GM21515 (cell line): ENCODE data around the gene LRRC52.

Experiments used
- ATAC-seq: cut with Tn5 transposase; IDR thresholded peaks from one replicate; pipeline ENCODE4 v1.9.1; 2021; ENCODE audit not compliant: unreplicated experiment

LRRC52 gene

DNA sequence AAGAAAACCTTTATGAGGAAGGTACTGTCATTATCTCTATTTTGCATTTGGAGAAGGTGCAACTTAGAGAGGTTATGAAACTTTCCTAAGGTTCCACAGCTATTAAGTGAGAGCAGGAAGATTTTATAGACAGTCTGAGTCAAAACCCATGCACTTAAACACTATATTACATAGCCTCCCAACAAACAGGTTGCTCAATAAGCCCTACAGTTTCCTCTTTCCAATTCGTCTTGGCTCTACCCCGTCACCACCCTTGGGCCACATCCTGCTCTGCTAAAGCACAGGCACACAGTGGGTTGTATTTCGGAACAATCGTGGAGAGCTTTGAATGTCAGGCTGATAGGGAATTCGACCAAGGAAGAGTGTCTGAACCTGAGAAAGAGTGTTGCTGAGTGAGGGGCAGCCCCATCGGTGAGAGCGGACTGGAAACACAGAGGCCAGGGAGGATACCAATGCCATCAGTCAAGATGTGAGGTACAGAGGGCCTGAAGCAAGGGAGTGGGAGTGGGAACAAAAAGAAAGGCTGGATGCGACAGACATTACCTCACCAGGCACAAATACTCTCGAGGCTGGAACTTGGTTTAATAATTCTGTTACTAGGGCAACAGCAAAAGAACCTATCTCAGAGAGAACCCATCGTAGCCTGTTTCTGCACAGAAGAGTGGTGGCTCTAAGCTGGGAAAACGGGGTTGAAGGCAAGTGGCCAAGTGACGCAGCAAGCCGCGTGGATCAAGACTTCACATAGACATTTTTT, 6.3 kb upstream of the LRRC52 start:
- no peak for ATAC-seq

DNA sequence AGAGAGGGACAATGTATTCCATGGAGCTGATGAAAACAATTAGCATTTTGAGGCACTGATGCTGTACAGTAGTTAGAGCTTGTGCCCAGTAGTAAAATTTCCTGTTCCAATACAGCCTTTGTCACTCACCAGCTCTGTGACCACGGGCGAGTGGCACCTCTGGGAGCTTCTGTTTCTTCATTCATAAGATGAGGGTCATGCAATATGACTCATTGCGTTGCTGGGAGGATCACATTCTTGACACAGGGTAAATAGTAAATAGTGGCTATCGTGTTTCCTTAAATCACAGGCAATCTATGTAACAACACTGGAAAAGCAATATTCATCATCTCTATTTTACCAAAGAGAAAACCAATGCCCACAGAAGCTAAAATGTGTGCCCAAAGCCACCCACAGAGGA, 4.5 kb upstream of the LRRC52 start:
- ATAC-seq: no peak

DNA sequence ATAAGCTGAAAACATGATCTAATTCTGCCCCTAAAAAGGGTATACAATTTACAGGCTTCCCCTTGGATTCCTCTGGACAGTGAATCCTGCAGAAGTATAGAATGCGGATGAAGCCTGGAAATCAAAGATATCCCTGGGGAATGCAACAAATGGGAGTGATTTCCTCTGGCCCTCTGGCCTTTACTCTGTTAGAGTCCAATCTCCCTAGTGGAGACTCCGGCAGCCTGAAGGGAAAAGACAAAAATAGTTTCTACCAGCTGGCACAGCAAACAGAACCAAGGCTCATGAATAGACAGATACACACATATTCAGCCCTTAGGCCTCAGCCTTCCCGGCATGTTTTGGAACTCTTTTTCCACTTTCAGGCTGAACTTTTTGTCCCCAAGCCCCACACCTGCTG, 3.9 kb upstream of the LRRC52 start:
- no peak for ATAC-seq

DNA sequence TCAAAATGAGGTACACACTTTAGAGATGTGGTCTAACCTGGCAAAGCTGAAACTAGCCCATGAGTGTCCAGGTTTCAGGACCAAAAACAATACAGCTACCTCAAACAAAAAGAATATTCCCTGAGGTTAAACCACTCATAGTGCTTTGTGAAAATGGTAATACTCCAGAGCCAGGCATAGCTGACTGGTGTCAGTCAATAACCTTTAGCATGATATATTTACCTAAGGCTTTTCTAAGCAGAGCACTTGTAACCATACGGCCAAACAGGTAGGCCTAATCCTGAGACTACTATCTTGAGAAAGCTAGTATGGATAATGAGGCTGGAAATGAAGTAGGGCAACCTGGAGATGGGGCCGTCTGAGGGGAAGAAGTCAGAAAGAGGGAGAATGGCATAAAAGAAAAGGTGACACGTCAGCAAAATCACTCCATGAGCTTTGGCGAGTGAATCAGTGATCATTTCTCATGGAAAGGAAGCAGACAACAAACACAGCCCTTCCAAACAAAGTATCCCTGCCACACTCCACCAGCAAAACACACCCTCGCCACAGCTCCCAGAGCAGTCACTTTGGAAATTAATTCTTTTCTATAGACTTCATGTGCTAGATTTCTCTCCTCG, 1.7 kb upstream of the LRRC52 start:
- ATAC-seq: no peak

- ATAC-seq: no peak
Measured at GRCh38 chr1:165542647-165543046, 1.2 kb upstream of the LRRC52 start.

DNA sequence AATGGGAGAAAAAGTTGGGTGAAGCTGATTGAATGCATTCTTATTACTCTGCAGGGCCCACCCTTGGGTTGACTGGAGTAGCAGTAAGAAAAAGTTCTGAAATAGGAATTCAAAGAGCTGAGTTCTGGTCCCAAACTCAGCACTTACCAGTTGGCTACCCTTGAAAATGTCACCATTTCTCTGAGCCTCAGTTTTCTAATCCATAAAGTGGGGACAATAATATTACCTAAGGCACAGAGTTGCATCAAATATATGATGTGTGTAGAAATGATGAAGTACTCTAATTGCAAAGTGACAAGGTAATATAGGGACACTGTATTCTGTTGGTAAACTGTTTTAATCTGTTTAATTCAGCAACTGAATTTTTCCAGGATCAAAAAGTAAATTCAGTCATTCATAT, 1.2 kb downstream of the LRRC52 start:
- ATAC-seq: no peak

DNA sequence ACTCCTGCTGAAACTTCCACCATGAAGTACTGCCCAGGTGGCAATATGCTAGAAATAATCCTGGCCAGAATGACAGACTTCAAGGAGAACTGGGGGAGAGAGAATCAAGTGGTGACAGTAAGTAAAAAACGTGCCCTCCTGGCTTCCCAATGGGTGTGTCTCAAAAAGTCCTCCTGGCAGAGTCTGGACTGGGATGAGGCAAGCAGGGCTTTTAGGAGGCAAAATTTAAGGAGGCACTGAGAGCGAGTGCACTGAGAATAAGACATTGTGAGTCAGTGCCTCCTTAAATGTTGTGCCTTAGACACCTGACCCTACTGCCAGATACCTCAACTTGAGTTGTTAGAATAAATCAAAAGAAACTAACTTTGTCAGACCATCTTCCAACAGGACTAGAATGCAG, 2.2 kb downstream of the LRRC52 start:
- ATAC-seq: no peak

DNA sequence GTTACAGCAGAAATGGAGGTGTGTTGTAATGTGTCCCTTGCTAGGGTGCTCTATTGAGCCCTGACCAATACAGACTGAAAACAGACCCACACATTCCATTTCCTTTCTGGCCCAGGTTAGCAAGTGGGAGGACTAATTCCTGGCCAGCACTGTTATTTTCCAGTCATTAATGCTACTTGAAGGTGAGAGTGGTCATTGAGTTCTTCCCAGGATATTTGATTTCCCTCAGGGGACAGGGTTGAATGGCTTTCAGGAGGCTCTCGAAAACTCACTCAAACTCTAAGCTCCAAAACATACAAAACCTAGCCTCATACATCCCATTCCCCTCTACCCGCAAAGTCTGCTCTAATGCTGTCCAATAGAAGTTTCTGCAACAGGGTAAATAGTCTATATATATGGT, 6.2 kb downstream of the LRRC52 start:
- ATAC-seq: no peak

DNA sequence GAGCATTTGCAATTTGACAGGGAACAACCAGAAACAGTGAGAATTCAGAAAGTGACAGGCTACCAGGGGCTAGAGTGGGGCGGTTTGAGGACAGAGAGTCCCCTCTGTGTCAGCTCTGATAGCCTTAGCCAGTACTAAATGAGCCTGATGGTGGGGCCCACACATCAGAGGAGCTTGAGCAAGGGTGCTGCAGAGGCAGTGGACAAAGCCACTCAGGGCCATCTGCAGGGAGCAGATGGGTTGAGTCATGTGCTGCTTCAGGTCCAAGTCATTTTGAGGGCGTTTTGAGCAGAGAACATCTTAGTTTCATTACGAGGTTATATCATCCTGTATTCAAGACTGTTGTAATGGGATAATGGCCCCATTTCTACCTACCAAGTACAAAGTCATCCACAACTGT, 7.7 kb downstream of the LRRC52 start:
- no peak for ATAC-seq

- no peak for ATAC-seq
Measured at GRCh38 chr1:165560883-165561656, 17.3 kb downstream of the LRRC52 start.

- ATAC-seq: no peak
Measured at GRCh38 chr1:165562571-165562970, 18.8 kb downstream of the LRRC52 start.

DNA sequence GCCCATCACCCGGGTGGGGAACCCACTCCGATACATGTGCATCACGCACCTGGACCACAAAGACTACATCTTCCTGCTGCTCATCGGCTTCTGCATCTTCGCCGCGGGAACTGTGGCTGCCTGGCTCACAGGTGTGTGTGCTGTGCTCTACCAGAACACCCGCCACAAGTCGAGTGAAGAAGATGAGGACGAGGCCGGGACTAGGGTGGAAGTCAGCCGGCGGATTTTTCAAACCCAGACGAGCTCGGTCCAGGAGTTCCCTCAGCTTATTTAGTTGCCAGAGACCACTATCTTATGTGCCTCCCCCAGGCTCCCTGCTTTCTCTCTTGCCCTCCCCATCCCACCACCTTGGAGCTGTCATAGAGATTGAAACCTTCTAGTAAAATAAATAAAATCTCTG, 19.8 kb downstream of the LRRC52 start:
- ATAC-seq: no peak

DNA sequence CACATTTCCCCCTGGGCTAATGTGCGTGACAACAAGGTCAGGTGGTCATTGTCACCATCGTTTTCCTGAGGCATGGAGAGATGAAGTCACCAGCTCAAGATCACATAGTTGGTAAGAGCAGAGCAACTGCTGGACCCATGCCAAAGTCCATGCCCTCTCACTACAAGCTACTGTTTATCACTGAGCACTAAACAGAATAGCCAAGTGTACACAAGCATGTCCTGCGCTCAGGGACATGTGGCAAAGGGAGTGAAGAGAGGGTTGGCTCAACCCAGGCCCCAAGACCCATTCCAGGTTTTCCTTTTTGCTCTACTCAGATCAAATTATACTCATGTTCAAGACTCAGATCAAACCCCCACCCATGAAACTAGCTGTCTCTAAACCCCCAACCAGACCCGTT, 20.8 kb downstream of the LRRC52 start:
- ATAC-seq: no peak

- ATAC-seq: no peak
Measured at GRCh38 chr1:165565751-165566490, 22.1 kb downstream of the LRRC52 start.

- ATAC-seq: no peak
Measured at GRCh38 chr1:165570078-165570477, 26.3 kb downstream of the LRRC52 start.

DNA sequence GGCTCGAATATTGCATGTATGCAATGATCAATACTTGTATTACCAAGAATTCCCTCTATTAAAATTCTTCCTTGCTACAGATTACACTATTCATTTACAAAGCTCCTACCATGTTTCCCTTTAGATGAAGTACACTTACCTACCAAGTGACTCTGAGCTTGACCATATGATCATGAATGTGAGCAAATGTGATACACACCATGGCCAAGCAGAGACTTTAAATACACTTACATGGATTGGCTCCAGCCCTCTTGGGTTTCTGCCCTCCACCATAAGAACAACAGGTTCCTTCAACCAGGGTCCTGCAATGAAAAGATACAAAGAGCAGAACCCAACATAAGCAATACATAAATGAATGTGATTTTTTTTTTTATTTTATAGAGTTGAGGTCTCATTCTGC, 30.0 kb downstream of the LRRC52 start:
- ATAC-seq: no peak

GRCh38 chr1:165574295-165574694, 30.5 kb downstream of the LRRC52 start:
- no peak for ATAC-seq

GRCh38 chr1:165575468-165576099, 31.8 kb downstream of the LRRC52 start:
- no peak for ATAC-seq

DNA sequence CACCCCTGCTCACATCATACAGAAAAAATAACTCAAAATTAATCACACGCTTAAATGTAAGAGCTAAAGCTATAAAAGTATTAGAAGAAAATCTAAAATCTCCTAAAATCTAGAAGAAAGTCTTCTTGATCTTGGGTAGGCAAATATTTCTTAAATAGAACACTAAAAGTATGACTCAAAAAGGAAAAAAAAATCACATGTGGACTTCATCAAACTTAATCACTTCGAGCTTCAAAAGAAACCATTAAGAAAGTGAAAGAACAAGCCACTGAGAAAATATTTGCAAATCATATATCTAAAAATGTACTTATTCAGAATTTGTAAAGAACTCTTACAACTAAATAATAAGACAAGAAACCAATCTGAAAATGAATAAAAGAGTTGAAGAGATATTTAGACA, 32.7 kb downstream of the LRRC52 start:
- ATAC-seq: no peak

DNA sequence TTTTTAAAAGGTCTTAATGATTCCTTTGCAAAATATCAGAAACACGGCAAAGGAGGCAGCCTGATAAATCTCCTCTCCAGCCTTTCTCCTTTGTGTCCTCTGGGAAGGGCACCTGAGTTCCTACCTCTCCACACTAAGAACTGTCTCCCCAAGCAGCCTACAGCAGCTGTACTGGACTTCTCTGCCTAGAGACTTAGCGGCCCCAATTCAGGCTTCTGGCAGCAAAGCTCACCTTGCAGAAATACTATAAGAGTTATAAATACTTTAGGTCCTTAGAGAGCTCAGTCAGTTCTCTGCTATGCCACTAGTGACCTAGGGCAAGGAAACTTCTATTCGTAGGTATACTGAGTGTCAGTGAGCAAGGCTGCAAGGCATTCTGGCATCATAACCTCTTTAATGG, 33.9 kb downstream of the LRRC52 start:
- no peak for ATAC-seq
